ENCODE results near the gene TVP23B. TPM values are rescaled to one million over a fixed set of nuclear protein-coding genes. Genes with fewer than 3 reads are reported as not detected.
A peak's percentile ranks its signal among the peaks of the same experiment; 100 is the strongest.
"Not testable (repeated sequence)": the region's sequence is repeated elsewhere in the genome, so short reads cannot be mapped to it uniquely, and the experiment has no call there.

Gene TVP23B
- total and polyA plus RNA-seq, 5 donors from 2014 or later, result 20.1 to 56.4 (median 39.6) TPM

GRCh38 chr17:18770572-18770971 lies 10.4 kb upstream of the TVP23B start:
- H3K27me3 Mint-ChIP-seq, result peaks cover 13% of the 10 kb centered on the region
- not testable (repeated sequence) for H3K4me3 Mint-ChIP-seq; H3K4me1 ChIP-seq (ENCODE audit: control insufficient read depth, insufficient read depth, low read length, poor library complexity, severe bottlenecking); H3K4me1 Mint-ChIP-seq; H3K9me3 ChIP-seq (ENCODE audit: control insufficient read depth in 2 of 2, low read length in 2 of 2); H3K36me3 ChIP-seq (ENCODE audit: control insufficient read depth, insufficient read depth, low read length); H3K4me3 ChIP-seq (ENCODE audit: low read depth, low read length); H3K27me3 ChIP-seq (ENCODE audit: control insufficient read depth, insufficient read depth, low read length); DNase-seq; H3K9me3 Mint-ChIP-seq; H3K27ac Mint-ChIP-seq; H3K36me3 Mint-ChIP-seq; H3K27ac ChIP-seq (ENCODE audit: insufficient read depth, low read length, poor library complexity, severe bottlenecking); ATAC-seq (ENCODE audit: low read depth in 2 of 2)

- H3K27me3 Mint-ChIP-seq, result peaks cover 13% of the 10 kb centered on the region
- H3K36me3 Mint-ChIP-seq; H3K27ac ChIP-seq (ENCODE audit: insufficient read depth, low read length, poor library complexity, severe bottlenecking); H3K27me3 ChIP-seq (ENCODE audit: control insufficient read depth, insufficient read depth, low read length); H3K4me1 Mint-ChIP-seq; ATAC-seq (ENCODE audit: low read depth in 2 of 2); H3K4me3 Mint-ChIP-seq; H3K4me1 ChIP-seq (ENCODE audit: control insufficient read depth, insufficient read depth, low read length, poor library complexity, severe bottlenecking); H3K4me3 ChIP-seq (ENCODE audit: low read depth, low read length); H3K9me3 ChIP-seq (ENCODE audit: control insufficient read depth in 2 of 2, low read length in 2 of 2); H3K36me3 ChIP-seq (ENCODE audit: control insufficient read depth, insufficient read depth, low read length); H3K9me3 Mint-ChIP-seq; DNase-seq: not testable (repeated sequence)
- H3K27ac Mint-ChIP-seq, result peak overlapping the region in 1 of 3 donors; percentile 54
Measured at GRCh38 chr17:18771066-18771465, 9.9 kb upstream of the TVP23B start.

GRCh38 chr17:18772471-18772870 lies 8.5 kb upstream of the TVP23B start:
- H3K4me1 Mint-ChIP-seq, result no peaks in the 10 kb centered on the region
- no peaks in the 10 kb centered on the region for H3K4me1 ChIP-seq (ENCODE audit: control insufficient read depth, insufficient read depth, low read length, poor library complexity, severe bottlenecking)
- ATAC-seq (ENCODE audit: low read depth in 2 of 2) (no peak), DNase-seq (no peak)
- peaks cover 9% of the 10 kb centered on the region for H3K27me3 Mint-ChIP-seq
- peaks cover 3% of the 10 kb centered on the region for H3K27me3 ChIP-seq (ENCODE audit: control insufficient read depth, insufficient read depth, low read length)
- no peak overlapping the region for H3K27ac ChIP-seq (ENCODE audit: insufficient read depth, low read length, poor library complexity, severe bottlenecking)
- no peak overlapping the region for H3K27ac Mint-ChIP-seq
- H3K36me3 Mint-ChIP-seq, result no peaks in the 10 kb centered on the region
- H3K4me3 Mint-ChIP-seq, result no peak overlapping the region
- H3K9me3 Mint-ChIP-seq, result no peaks in the 10 kb centered on the region
- no peak overlapping the region for H3K4me3 ChIP-seq (ENCODE audit: low read depth, low read length)
- no peaks in the 10 kb centered on the region for H3K9me3 ChIP-seq (ENCODE audit: control insufficient read depth in 2 of 2, low read length in 2 of 2)
- H3K36me3 ChIP-seq (ENCODE audit: control insufficient read depth, insufficient read depth, low read length), result no peaks in the 10 kb centered on the region

GRCh38 chr17:18781805-18782204 lies 822 bp downstream of the TVP23B start:
- ATAC-seq (ENCODE audit: low read depth in 2 of 2); H3K4me1 ChIP-seq (ENCODE audit: control insufficient read depth, insufficient read depth, low read length, poor library complexity, severe bottlenecking); H3K9me3 Mint-ChIP-seq; H3K36me3 ChIP-seq (ENCODE audit: control insufficient read depth, insufficient read depth, low read length); H3K36me3 Mint-ChIP-seq; H3K9me3 ChIP-seq (ENCODE audit: control insufficient read depth in 2 of 2, low read length in 2 of 2); H3K27me3 ChIP-seq (ENCODE audit: control insufficient read depth, insufficient read depth, low read length); H3K27me3 Mint-ChIP-seq: not testable (repeated sequence)
- peak overlapping the region; percentile 88 for H3K27ac ChIP-seq (ENCODE audit: insufficient read depth, low read length, poor library complexity, severe bottlenecking)
- H3K4me3 ChIP-seq (ENCODE audit: low read depth, low read length), result peak overlapping the region; percentile 32
- Mint-ChIP-seq H3K27ac (peak overlapping the region in 1 of 3 donors; percentile 5), H3K4me1 (peaks cover 4 to 36% (median 17%) of the 10 kb centered on the region in 4 donors), H3K4me3 (peak overlapping the region in 3 of 4 donors; percentile 61 to 72 (median 63))
- peak in 2 of 3 donors; percentile 3 to 5 for DNase-seq

GRCh38 chr17:18785933-18786332 lies 5.0 kb downstream of the TVP23B start:
- H3K27me3 ChIP-seq (ENCODE audit: control insufficient read depth, insufficient read depth, low read length); H3K4me3 ChIP-seq (ENCODE audit: low read depth, low read length); H3K27ac Mint-ChIP-seq; H3K27ac ChIP-seq (ENCODE audit: insufficient read depth, low read length, poor library complexity, severe bottlenecking); H3K9me3 Mint-ChIP-seq; ATAC-seq (ENCODE audit: low read depth in 2 of 2); H3K36me3 ChIP-seq (ENCODE audit: control insufficient read depth, insufficient read depth, low read length); H3K4me1 ChIP-seq (ENCODE audit: control insufficient read depth, insufficient read depth, low read length, poor library complexity, severe bottlenecking); H3K27me3 Mint-ChIP-seq; H3K9me3 ChIP-seq (ENCODE audit: control insufficient read depth in 2 of 2, low read length in 2 of 2); DNase-seq: not testable (repeated sequence)
- Mint-ChIP-seq H3K4me1 (peaks cover 0 to 55% (median 28%) of the 10 kb centered on the region in 4 donors), H3K36me3 (peaks cover 12% of the 10 kb centered on the region), H3K4me3 (peak overlapping the region in 1 of 4 donors; percentile 26)

- H3K36me3 Mint-ChIP-seq, result peaks cover 12% of the 10 kb centered on the region
- not testable (repeated sequence) for ATAC-seq (ENCODE audit: low read depth in 2 of 2); H3K27ac ChIP-seq (ENCODE audit: insufficient read depth, low read length, poor library complexity, severe bottlenecking); H3K9me3 ChIP-seq (ENCODE audit: control insufficient read depth in 2 of 2, low read length in 2 of 2); H3K36me3 ChIP-seq (ENCODE audit: control insufficient read depth, insufficient read depth, low read length); DNase-seq; H3K4me3 Mint-ChIP-seq; H3K27me3 Mint-ChIP-seq; H3K27me3 ChIP-seq (ENCODE audit: control insufficient read depth, insufficient read depth, low read length); H3K4me3 ChIP-seq (ENCODE audit: low read depth, low read length); H3K9me3 Mint-ChIP-seq; H3K27ac Mint-ChIP-seq; H3K4me1 ChIP-seq (ENCODE audit: control insufficient read depth, insufficient read depth, low read length, poor library complexity, severe bottlenecking)
- peaks cover 0 to 55% (median 28%) of the 10 kb centered on the region in 4 donors for H3K4me1 Mint-ChIP-seq
Measured at GRCh38 chr17:18786890-18787289, 5.9 kb downstream of the TVP23B start.

GRCh38 chr17:18791402-18791801 lies 10.4 kb downstream of the TVP23B start:
- H3K9me3 ChIP-seq (ENCODE audit: control insufficient read depth in 2 of 2, low read length in 2 of 2); H3K9me3 Mint-ChIP-seq; H3K27me3 ChIP-seq (ENCODE audit: control insufficient read depth, insufficient read depth, low read length); H3K4me3 Mint-ChIP-seq; H3K27ac ChIP-seq (ENCODE audit: insufficient read depth, low read length, poor library complexity, severe bottlenecking); H3K4me1 ChIP-seq (ENCODE audit: control insufficient read depth, insufficient read depth, low read length, poor library complexity, severe bottlenecking); H3K4me3 ChIP-seq (ENCODE audit: low read depth, low read length); H3K36me3 ChIP-seq (ENCODE audit: control insufficient read depth, insufficient read depth, low read length); H3K27ac Mint-ChIP-seq; H3K27me3 Mint-ChIP-seq; H3K36me3 Mint-ChIP-seq: not testable (repeated sequence)
- peaks cover 4 to 34% (median 20%) of the 10 kb centered on the region in 4 donors for H3K4me1 Mint-ChIP-seq
- ATAC-seq (ENCODE audit: low read depth in 2 of 2), result peak; percentile 65 to 67
- peak in 1 of 3 donors; percentile 30 for DNase-seq

GRCh38 chr17:18794841-18795240 lies 13.9 kb downstream of the TVP23B start:
- H3K4me1 Mint-ChIP-seq, result peaks cover 4 to 16% (median 9%) of the 10 kb centered on the region in 4 donors
- H3K36me3 Mint-ChIP-seq, result peaks cover 15% of the 10 kb centered on the region
- ATAC-seq (ENCODE audit: low read depth in 2 of 2); H3K4me3 ChIP-seq (ENCODE audit: low read depth, low read length); DNase-seq; H3K27me3 Mint-ChIP-seq; H3K4me1 ChIP-seq (ENCODE audit: control insufficient read depth, insufficient read depth, low read length, poor library complexity, severe bottlenecking); H3K27ac ChIP-seq (ENCODE audit: insufficient read depth, low read length, poor library complexity, severe bottlenecking); H3K9me3 ChIP-seq (ENCODE audit: control insufficient read depth in 2 of 2, low read length in 2 of 2); H3K27me3 ChIP-seq (ENCODE audit: control insufficient read depth, insufficient read depth, low read length); H3K9me3 Mint-ChIP-seq: not testable (repeated sequence)
- H3K36me3 ChIP-seq (ENCODE audit: control insufficient read depth, insufficient read depth, low read length), result peaks cover 12% of the 10 kb centered on the region
- H3K27ac Mint-ChIP-seq, result peak overlapping the region in 1 of 3 donors; percentile 65
- H3K4me3 Mint-ChIP-seq, result peak overlapping the region in 1 of 4 donors; percentile 21

All from CD4-positive, CD25-positive, alpha-beta regulatory T cell (primary cell).